Naive thymus-derived CD4-positive, alpha-beta T cell (primary cell): ENCODE data around the gene F8. TPM values are rescaled to one million over a fixed set of nuclear protein-coding genes. Genes with fewer than 3 reads are reported as not detected.
"Not testable (repeated sequence)": the region's sequence is repeated elsewhere in the genome, so short reads cannot be mapped to it uniquely, and the experiment has no call there.

Source experiments
- ATAC-seq: fragments of 150-1000 bp; cut with Tn5 transposase; 2 replicates; pipeline ENCODE4 v1.10.0; 2021; ENCODE audit warnings: mild to moderate bottlenecking, moderate library complexity
- CTCF ChIA-PET: fragments of 350-600 bp; sonication (Branson Sonifier 250); formaldehyde crosslinking; loops from one replicate; lab custom pipeline; 2021; ENCODE audit warnings: antibody characterized with exemption; lab: Charles Lee
- POLR2A ChIA-PET: fragments of 350-600 bp; sonication (Branson Sonifier 250); formaldehyde crosslinking; loops from one replicate; lab custom pipeline; 2021; ENCODE audit warnings: antibody characterized with exemption, inconsistent platforms; lab: Charles Lee
- DNase-seq, 9 donors: peaks; one replicate each; pipeline versions ENCODE4 v3.0.0 to v3.0.0-alpha.2; 2020 to 2022; ENCODE audit warnings: mixed read lengths in 1 of 9
- H3K27ac ChIP-seq: one replicate; pipeline ENCODE4 v1.7.0; 2013; ENCODE audit warnings: mild to moderate bottlenecking, low read depth, low read length, moderate library complexity
- H3K27me3 ChIP-seq, 2 donors: one replicate each; pipeline ENCODE4 v1.7.0; 2013; ENCODE audit warnings: low read length in 2 of 2, mild to moderate bottlenecking in 2 of 2, moderate library complexity in 2 of 2; ENCODE audit not compliant: control insufficient read depth in 2 of 2, insufficient read depth in 2 of 2
- H3K36me3 ChIP-seq, 3 experiments: 1 replicate in 2 of 3; 2 replicates in 1 of 3; pipeline ENCODE4 v1.7.0; 2013; ENCODE audit warnings: low read length in 3 of 3, mild to moderate bottlenecking in 3 of 3, moderate library complexity in 1 of 3; ENCODE audit not compliant: insufficient read depth in 3 of 3, control insufficient read depth in 2 of 3
- H3K4me1 ChIP-seq, 2 donors: one replicate each; pipeline ENCODE4 v1.7.0; 2013; ENCODE audit warnings: low read length in 2 of 2, mild to moderate bottlenecking in 2 of 2, moderate library complexity in 1 of 2; ENCODE audit not compliant: control insufficient read depth in 2 of 2, insufficient read depth in 2 of 2
- H3K4me3 ChIP-seq: 2 replicates; pipeline ENCODE4 v1.7.0; 2013; ENCODE audit warnings: mild to moderate bottlenecking, low read length
- H3K9me3 ChIP-seq, 3 experiments: 1 replicate in 2 of 3; 2 replicates in 1 of 3; pipeline ENCODE4 v1.7.0; 2013; ENCODE audit warnings: low read length in 3 of 3; ENCODE audit not compliant: control insufficient read depth in 2 of 3
- H3K27ac Mint-ChIP-seq, 9 donors: one replicate each; pipeline ENCODE4 v1.8.0; 2020 to 2022; ENCODE audit warnings: mixed read lengths in 9 of 9, mild to moderate bottlenecking in 8 of 9, moderate library complexity in 5 of 9, inconsistent platforms in 2 of 9
- H3K27me3 Mint-ChIP-seq, 5 donors: one replicate each; pipeline ENCODE4 v1.8.0; 2021 to 2022; ENCODE audit warnings: mixed read lengths in 5 of 5, mild to moderate bottlenecking in 1 of 5
- H3K36me3 Mint-ChIP-seq, 5 donors: one replicate each; pipeline ENCODE4 v1.8.0; 2020 to 2022; ENCODE audit warnings: mixed read lengths in 5 of 5, mild to moderate bottlenecking in 3 of 5, inconsistent platforms in 1 of 5
- H3K4me1 Mint-ChIP-seq, 7 donors: one replicate each; pipeline ENCODE4 v1.8.0; 2020 to 2022; ENCODE audit warnings: mixed read lengths in 7 of 7, mild to moderate bottlenecking in 3 of 7, inconsistent platforms in 1 of 7
- H3K4me3 Mint-ChIP-seq, 10 donors: one replicate each; pipeline ENCODE4 v1.8.0; 2020 to 2022; ENCODE audit warnings: mild to moderate bottlenecking in 10 of 10, mixed read lengths in 10 of 10, moderate library complexity in 6 of 10, inconsistent platforms in 2 of 10
- H3K9me3 Mint-ChIP-seq, 11 donors: one replicate each; pipeline ENCODE4 v1.8.0; 2020 to 2022; ENCODE audit warnings: mixed read lengths in 11 of 11, mild to moderate bottlenecking in 4 of 11, inconsistent platforms in 1 of 11, moderate library complexity in 1 of 11
- intact Hi-C, 2 donors: fragments of 100-400 bp; cut with micrococcal nuclease; formaldehyde crosslinking; loops; one replicate each; pipeline ENCODE4 v1.15.1; 2023
- polyA plus RNA-seq, 2 donors: library from polyadenylated mRNA; unstranded; fragments of 300-500 nt; fragmentation: Illumina TruSeq; gene quantifications; one replicate each; pipeline ENCODE4 v1.2.3, GENCODE V29; 2021
- total RNA-seq, 6 experiments: library from RNA in 5 of 6; stranded (reverse) in 5 of 6; gene quantifications; 1 replicate in 5 of 6; 2 replicates in 1 of 6; pipeline ENCODE4 v1.2.3 and lab custom pipeline; 2021 to 2026

The F8 gene
- total and polyA plus RNA-seq, 7 experiments from 2014 or later, result 0.61 to 5.7 (median 1.3) TPM

DNA sequence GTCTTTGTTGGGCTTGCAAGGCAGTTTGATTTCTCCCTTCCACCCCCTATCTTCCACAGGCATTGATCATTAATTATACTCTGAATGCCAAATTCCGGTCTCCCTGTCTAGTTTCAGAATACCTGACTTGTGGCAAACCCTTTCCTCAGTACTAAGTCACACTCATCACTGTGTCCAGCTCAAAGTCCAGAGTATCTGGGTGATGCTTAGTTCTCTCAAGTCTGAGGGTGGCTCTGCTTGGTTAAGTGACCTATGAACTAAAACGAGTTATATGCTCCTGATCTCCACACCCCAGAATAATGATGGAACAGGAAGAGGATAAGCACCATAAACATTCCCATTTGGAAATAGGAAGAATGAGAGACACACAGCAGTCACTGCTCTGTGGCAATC is 194.5 kb downstream of the F8 start:
- CTCF ChIA-PET, result interaction anchor here (1.4 kb wide), 1 partner anchor 12 kb away, joined by 3 read pairs; no protein-coding TSS in a partner anchor
- peak overlapping the region in 1 of 9 donors; percentile 87 for H3K27ac Mint-ChIP-seq
- intact Hi-C loops, result no loop called here

DNA sequence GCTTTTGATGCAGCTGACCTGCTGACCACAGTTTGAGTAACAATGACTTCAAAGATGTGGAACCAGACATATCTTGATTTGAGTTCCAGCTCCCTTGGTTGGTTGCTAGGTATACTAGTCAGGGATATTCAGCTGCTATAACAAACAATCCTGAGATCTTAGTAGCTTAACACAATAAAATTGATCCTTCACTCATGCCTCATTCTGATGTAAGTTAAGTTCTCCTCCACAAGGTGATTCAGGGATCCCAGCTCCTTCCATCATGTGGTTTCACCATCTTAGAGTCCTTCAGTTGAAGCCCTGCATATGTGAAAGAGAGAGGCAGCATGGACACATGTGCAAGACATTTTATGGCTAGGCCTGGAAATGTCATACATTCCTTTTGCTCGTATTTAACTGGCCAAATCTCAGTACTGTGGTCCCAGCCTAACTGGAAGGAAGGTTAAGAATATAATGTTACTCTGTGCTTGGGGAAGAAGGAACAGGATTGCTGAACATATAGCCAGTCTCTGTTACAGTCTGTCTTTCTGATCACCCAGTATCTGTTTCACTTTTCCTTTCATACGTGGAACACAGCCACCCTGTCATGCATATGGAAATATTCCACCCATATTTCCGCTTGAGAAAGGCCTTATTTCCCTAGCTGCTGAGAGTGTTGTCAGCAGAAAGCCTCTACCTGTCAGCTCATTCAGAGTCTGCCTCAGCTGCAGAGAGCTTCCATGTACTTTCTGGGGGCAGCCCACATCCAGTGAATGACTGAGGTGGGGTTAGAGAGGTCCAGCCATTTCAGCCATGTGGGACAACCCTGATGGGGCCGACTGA is 195.1 kb downstream of the F8 start:
- ATAC-seq, result peak; percentile 34
- Mint-ChIP-seq H3K9me3 (no peaks in the 10 kb centered on the region), H3K27ac (peak overlapping the region in 3 of 9 donors; percentile 38 to 87 (median 43)), H3K27me3 (peaks cover 0 to 4% (median 0%) of the 10 kb centered on the region in 5 donors), H3K36me3 (peaks cover 0 to 1% (median 0%) of the 10 kb centered on the region in 5 donors), H3K4me1 (peaks cover 0 to 25% (median 0%) of the 10 kb centered on the region in 7 donors), H3K4me3 (peak overlapping the region in 4 of 10 donors; percentile 26 to 68 (median 33))
- no peaks in the 10 kb centered on the region for H3K36me3 ChIP-seq
- ChIA-PET CTCF (interaction anchor here (1.4 kb wide), 1 partner anchor 13 kb away, joined by 3 read pairs; no protein-coding TSS in a partner anchor), POLR2A (no interaction called here)
- H3K4me1 ChIP-seq, result no peaks in the 10 kb centered on the region
- H3K9me3 ChIP-seq, result no peaks in the 10 kb centered on the region
- H3K27me3 ChIP-seq, result no peaks in the 10 kb centered on the region
- intact Hi-C loops, result no loop called here
- no peak overlapping the region for H3K27ac ChIP-seq
- H3K4me3 ChIP-seq, result no peak overlapping the region
- DNase-seq, result peak in 2 of 9 donors; percentile 12

More for the DNA sequence above, 194.5 kb downstream of the F8 start:
- H3K27me3 Mint-ChIP-seq, result peaks cover 0 to 4% (median 0%) of the 10 kb centered on the region in 5 donors
- peak overlapping the region in 1 of 10 donors; percentile 68 for H3K4me3 Mint-ChIP-seq
- no peaks in the 10 kb centered on the region for H3K9me3 ChIP-seq
- no peak overlapping the region for H3K27ac ChIP-seq
- no peak for ATAC-seq
- H3K4me1 ChIP-seq, result no peaks in the 10 kb centered on the region
- no peaks in the 10 kb centered on the region for H3K9me3 Mint-ChIP-seq
- no peak overlapping the region for H3K4me3 ChIP-seq
- H3K36me3 Mint-ChIP-seq, result peaks cover 0 to 1% (median 0%) of the 10 kb centered on the region in 5 donors
- DNase-seq, result no peak
- no peaks in the 10 kb centered on the region for H3K27me3 ChIP-seq
- POLR2A ChIA-PET, result no interaction called here
- H3K4me1 Mint-ChIP-seq, result peaks cover 0 to 25% (median 0%) of the 10 kb centered on the region in 7 donors
- H3K36me3 ChIP-seq, result no peaks in the 10 kb centered on the region

DNA sequence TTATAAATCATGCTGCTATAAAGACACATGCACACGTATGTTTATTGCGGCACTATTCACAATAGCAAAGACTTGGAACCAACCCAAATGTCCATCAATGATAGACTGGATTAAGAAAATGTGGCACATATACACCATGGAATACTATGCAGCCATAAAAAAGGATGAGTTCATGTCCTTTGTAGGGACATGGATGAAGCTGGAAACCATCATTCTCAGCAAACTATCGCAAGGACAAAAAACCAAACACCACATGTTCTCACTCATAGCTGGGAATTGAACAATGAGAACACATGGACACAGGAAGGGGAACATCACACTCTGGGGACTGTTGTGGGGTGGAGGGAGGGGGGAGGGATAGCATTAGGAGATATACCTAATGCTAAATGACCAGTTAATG is 196.9 kb downstream of the F8 start:
- H3K36me3 ChIP-seq, H3K27ac ChIP-seq, ATAC-seq, H3K27me3 Mint-ChIP-seq, DNase-seq, H3K9me3 ChIP-seq, H3K4me3 Mint-ChIP-seq, H3K27ac Mint-ChIP-seq, H3K27me3 ChIP-seq, H3K4me3 ChIP-seq, H3K36me3 Mint-ChIP-seq, H3K4me1 ChIP-seq, POLR2A ChIA-PET, intact Hi-C loops, H3K9me3 Mint-ChIP-seq, CTCF ChIA-PET: not testable (repeated sequence)
- H3K4me1 Mint-ChIP-seq, result peaks cover 0 to 27% (median 0%) of the 10 kb centered on the region in 7 donors

DNA sequence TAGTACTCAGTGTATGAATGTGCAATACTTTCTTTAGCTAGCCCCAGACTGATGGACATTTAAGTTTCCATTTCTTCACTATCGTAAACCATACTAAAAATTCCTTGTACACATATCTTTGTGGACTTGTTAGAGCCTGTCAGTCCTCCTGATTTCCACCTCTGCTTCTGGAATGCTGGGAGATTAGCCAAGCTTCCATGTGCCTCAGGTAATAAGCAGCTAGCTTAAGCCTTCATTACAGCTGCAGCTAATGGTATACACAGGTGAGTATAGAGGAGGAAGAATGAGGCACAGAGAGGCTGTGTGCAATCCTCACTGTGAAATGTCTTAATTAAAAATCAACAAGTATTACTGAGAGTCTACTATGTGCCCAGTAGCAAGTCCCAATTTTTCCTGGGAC is 197.9 kb downstream of the F8 start:
- H3K27ac Mint-ChIP-seq, result no peak overlapping the region
- no peaks in the 10 kb centered on the region for H3K9me3 Mint-ChIP-seq
- peaks cover 0 to 18% (median 0%) of the 10 kb centered on the region in 7 donors for H3K4me1 Mint-ChIP-seq
- no peak overlapping the region for H3K4me3 Mint-ChIP-seq
- no peaks in the 10 kb centered on the region for H3K36me3 ChIP-seq
- no peak for DNase-seq
- ATAC-seq, result no peak
- ChIA-PET POLR2A (no interaction called here), CTCF (no interaction called here)
- intact Hi-C loops, result no loop called here
- H3K4me3 ChIP-seq, result no peak overlapping the region
- H3K9me3 ChIP-seq, result no peaks in the 10 kb centered on the region
- no peaks in the 10 kb centered on the region for H3K4me1 ChIP-seq
- H3K27me3 ChIP-seq, result no peaks in the 10 kb centered on the region
- peaks cover 0 to 7% (median 0%) of the 10 kb centered on the region in 5 donors for H3K27me3 Mint-ChIP-seq
- no peak overlapping the region for H3K27ac ChIP-seq
- no peaks in the 10 kb centered on the region for H3K36me3 Mint-ChIP-seq

DNA sequence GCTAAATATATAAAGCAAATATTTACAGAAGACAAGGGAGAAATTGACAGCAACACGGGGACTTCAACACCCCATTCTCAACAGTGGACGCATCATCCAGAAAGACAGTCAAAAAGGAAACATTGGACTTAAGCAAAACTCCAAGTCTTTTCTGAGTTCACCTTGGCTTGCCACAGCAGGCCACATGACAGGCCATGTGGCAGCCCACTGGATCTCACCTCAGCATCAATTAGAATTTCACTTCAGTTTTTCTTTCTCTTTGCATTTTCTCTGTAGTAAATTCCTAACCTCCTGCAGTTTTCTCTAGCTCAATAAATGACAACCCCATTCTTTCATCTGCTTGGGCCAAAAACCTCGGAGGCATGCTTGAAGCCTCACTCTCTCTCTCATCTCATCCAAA is 200.5 kb downstream of the F8 start:
- Mint-ChIP-seq H3K27me3 (peaks cover 0 to 7% (median 0%) of the 10 kb centered on the region in 5 donors), H3K27ac (no peak overlapping the region), H3K4me3 (no peak overlapping the region), H3K9me3 (no peaks in the 10 kb centered on the region), H3K36me3 (no peaks in the 10 kb centered on the region), H3K4me1 (peaks cover 0 to 2% (median 0%) of the 10 kb centered on the region in 7 donors)
- Histone ChIP-seq H3K36me3 (no peaks in the 10 kb centered on the region), H3K9me3 (no peaks in the 10 kb centered on the region), H3K27me3 (no peaks in the 10 kb centered on the region), H3K27ac (no peak overlapping the region), H3K4me3 (no peak overlapping the region), H3K4me1 (no peaks in the 10 kb centered on the region)
- intact Hi-C loops, result no loop called here
- DNase-seq (no peak), ATAC-seq (no peak)
- POLR2A ChIA-PET, result no interaction called here
- CTCF ChIA-PET, result no interaction called here

DNA sequence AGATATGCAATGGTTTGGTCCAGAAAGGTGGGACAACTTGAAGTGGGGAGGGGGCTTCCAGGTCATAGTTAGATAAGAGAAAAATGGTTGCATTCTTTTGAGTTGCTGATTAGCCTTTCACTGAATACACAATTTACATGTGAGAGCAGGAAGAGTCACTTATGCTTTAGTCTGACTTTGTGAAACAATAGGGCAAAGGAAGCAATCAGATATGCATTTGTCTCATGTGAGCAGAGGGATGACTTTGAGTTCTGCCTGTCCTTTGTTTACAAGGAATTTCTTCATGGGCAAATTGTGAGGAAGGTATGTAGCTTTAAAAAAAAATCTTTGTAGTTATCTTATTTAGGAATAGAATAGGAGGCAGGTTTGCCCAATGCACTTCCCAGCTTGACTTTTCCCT is 201.0 kb downstream of the F8 start:
- ChIA-PET CTCF (no interaction called here), POLR2A (no interaction called here)
- Mint-ChIP-seq H3K27ac (no peak overlapping the region), H3K36me3 (no peaks in the 10 kb centered on the region), H3K4me1 (peaks cover 0 to 2% (median 0%) of the 10 kb centered on the region in 7 donors), H3K4me3 (no peak overlapping the region), H3K27me3 (peaks cover 0 to 7% (median 0%) of the 10 kb centered on the region in 5 donors), H3K9me3 (no peaks in the 10 kb centered on the region)
- no peak for DNase-seq
- intact Hi-C loops, result no loop called here
- no peaks in the 10 kb centered on the region for H3K36me3 ChIP-seq
- H3K27me3 ChIP-seq, result no peaks in the 10 kb centered on the region
- no peaks in the 10 kb centered on the region for H3K4me1 ChIP-seq
- H3K9me3 ChIP-seq, result no peaks in the 10 kb centered on the region
- no peak overlapping the region for H3K4me3 ChIP-seq
- no peak overlapping the region for H3K27ac ChIP-seq
- ATAC-seq, result no peak
